Mesenchymal stem cell (in vitro differentiated cells and primary cell): Measurements from ENCODE around the gene CRYGA.
"Not testable (repeated sequence)": the region's sequence is repeated elsewhere in the genome, so short reads cannot be mapped to it uniquely, and the experiment has no call there.

ENCODE experiments used
- DNase-seq: peaks from one replicate; pipeline ENCODE4 v3.0.0-alpha.2; 2013
- H2AFZ ChIP-seq: one replicate; pipeline ENCODE4 v1.6.1; 2013; ENCODE audit warnings: low read depth, mild to moderate bottlenecking, control low read depth, inconsistent platforms, low read length, moderate library complexity
- H2AK5ac ChIP-seq: 2 replicates; pipeline ENCODE4 v1.6.1; 2013; ENCODE audit warnings: low read length, moderate library complexity, mild to moderate bottlenecking, inconsistent platforms; ENCODE audit not compliant: severe bottlenecking
- H2BK120ac ChIP-seq: one replicate; pipeline ENCODE4 v1.6.1; 2013; ENCODE audit warnings: low read depth, mild to moderate bottlenecking, inconsistent platforms, low read length, moderate library complexity
- H2BK12ac ChIP-seq, 2 experiments: one replicate each; pipeline ENCODE4 v1.6.1; 2013; ENCODE audit warnings: inconsistent platforms in 2 of 2, low read length in 2 of 2, mild to moderate bottlenecking in 2 of 2, moderate library complexity in 2 of 2, control low read depth in 1 of 2
- H2BK15ac ChIP-seq: one replicate; pipeline ENCODE4 v1.6.1; 2013; ENCODE audit warnings: mild to moderate bottlenecking, low read depth, inconsistent platforms; ENCODE audit not compliant: poor library complexity, severe bottlenecking
- H2BK5ac ChIP-seq: 2 replicates; pipeline ENCODE4 v1.6.1; 2013; ENCODE audit warnings: low read depth, mild to moderate bottlenecking, low read length, control low read depth, inconsistent platforms; ENCODE audit not compliant: poor library complexity, severe bottlenecking
- H3K14ac ChIP-seq, 2 experiments: one replicate each; pipeline ENCODE4 v1.6.1; 2013; ENCODE audit warnings: inconsistent platforms in 2 of 2, low read length in 2 of 2, control low read depth in 1 of 2, mild to moderate bottlenecking in 1 of 2, moderate library complexity in 1 of 2
- H3K18ac ChIP-seq, 2 experiments: one replicate each; pipeline ENCODE4 v1.6.1; 2013; ENCODE audit warnings: inconsistent platforms in 2 of 2, low read length in 2 of 2, control low read depth in 1 of 2, low read depth in 1 of 2, mild to moderate bottlenecking in 1 of 2
- H3K23ac ChIP-seq, 2 experiments: one replicate each; pipeline ENCODE4 v1.6.1; 2013; ENCODE audit warnings: inconsistent platforms in 2 of 2, low read length in 2 of 2, mild to moderate bottlenecking in 2 of 2, moderate library complexity in 2 of 2, control low read depth in 1 of 2
- H3K27ac ChIP-seq: 2 replicates; pipeline ENCODE4 v1.5.1; 2013; ENCODE audit warnings: mild to moderate bottlenecking, moderate library complexity, low read length, control low read depth, inconsistent platforms; ENCODE audit not compliant: poor library complexity, severe bottlenecking
- H3K27me3 ChIP-seq, 2 experiments: 2 replicates each; pipeline versions ENCODE4 v1.6.1 to v1.7.0; 2013; ENCODE audit warnings: low read length in 2 of 2, mild to moderate bottlenecking in 2 of 2, moderate library complexity in 2 of 2, control low read depth in 1 of 2, inconsistent platforms in 1 of 2; ENCODE audit not compliant: control insufficient read depth in 1 of 2, insufficient read depth in 1 of 2
- H3K36me3 ChIP-seq, 2 experiments: 2 replicates each; pipeline versions ENCODE4 v1.6.1 to v1.7.0; 2013; ENCODE audit warnings: low read length in 2 of 2, control low read depth in 1 of 2, inconsistent platforms in 1 of 2, low read depth in 1 of 2, mild to moderate bottlenecking in 1 of 2; ENCODE audit not compliant: insufficient read depth in 2 of 2, control insufficient read depth in 1 of 2
- H3K4ac ChIP-seq, 2 experiments: one replicate each; pipeline ENCODE4 v1.6.1; 2013; ENCODE audit warnings: inconsistent platforms in 2 of 2, low read length in 2 of 2, mild to moderate bottlenecking in 2 of 2, moderate library complexity in 2 of 2, control low read depth in 1 of 2, low read depth in 1 of 2
- H3K4me1 ChIP-seq: 2 replicates; pipeline ENCODE4 v1.6.1; 2013; ENCODE audit warnings: low read depth, low read length, control low read depth; ENCODE audit not compliant: control insufficient read depth, insufficient read depth
- H3K4me2 ChIP-seq: 2 replicates; pipeline ENCODE4 v1.6.1; 2013; ENCODE audit warnings: low read length, mild to moderate bottlenecking, inconsistent platforms; ENCODE audit not compliant: poor library complexity, severe bottlenecking
- H3K4me3 ChIP-seq, 2 experiments: 2 replicates each; pipeline versions ENCODE4 v1.5.1 to v1.7.0; 2013; ENCODE audit warnings: low read length in 2 of 2, mild to moderate bottlenecking in 2 of 2, control low read depth in 1 of 2, low read depth in 1 of 2; ENCODE audit not compliant: insufficient read depth in 1 of 2
- H3K79me1 ChIP-seq: replicated peaks from 2 replicates; pipeline ENCODE4 v1.6.1; 2013; ENCODE audit warnings: mild to moderate bottlenecking, control low read depth, low read length, inconsistent platforms; ENCODE audit not compliant: poor library complexity, severe bottlenecking
- H3K9ac ChIP-seq: 2 replicates; pipeline ENCODE4 v1.7.0; 2013; ENCODE audit warnings: mild to moderate bottlenecking, low read length, moderate library complexity
- H3K9me3 ChIP-seq: 2 replicates; pipeline ENCODE4 v1.7.0; 2013; ENCODE audit warnings: mild to moderate bottlenecking, low read length; ENCODE audit not compliant: control insufficient read depth
- H4K8ac ChIP-seq: one replicate; pipeline ENCODE4 v1.6.1; 2013; ENCODE audit warnings: inconsistent platforms, mild to moderate bottlenecking, low read length, moderate library complexity
- H4K91ac ChIP-seq: one replicate; pipeline ENCODE4 v1.6.1; 2013; ENCODE audit warnings: mild to moderate bottlenecking, low read length, inconsistent platforms
- WGBS: methylation state at CpG from one replicate; pipeline ENCODE4 v1.1.7; 2013; ENCODE audit warnings: mixed read lengths; 5-methylcytosine and 5-hydroxymethylcytosine counted together

CRYGA gene

DNA sequence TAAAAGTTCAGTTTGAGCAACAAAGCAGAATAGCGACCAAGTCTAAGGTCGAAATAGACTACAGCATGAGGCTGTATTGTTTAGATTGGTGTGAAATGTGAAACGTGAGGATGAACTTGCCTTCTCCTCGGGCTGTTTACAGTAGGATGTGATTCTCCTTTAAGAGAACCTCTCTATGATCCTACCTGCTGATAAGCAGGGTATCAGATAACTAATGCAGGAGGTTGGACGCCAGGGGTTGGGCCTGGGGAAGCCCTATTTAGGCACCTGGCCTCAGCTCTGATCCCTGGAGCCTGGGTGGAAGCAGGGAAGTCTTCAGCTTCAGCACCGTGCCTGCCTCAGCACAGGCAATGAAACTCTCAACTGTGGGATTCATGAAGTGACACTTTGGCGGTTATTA, 50.4 kb downstream of the CRYGA start:
- no peak overlapping the region for H4K8ac ChIP-seq
- H3K27ac ChIP-seq, result no peak overlapping the region
- no peak overlapping the region for H3K9ac ChIP-seq
- H3K4me3 ChIP-seq, result no peak overlapping the region
- H2BK15ac ChIP-seq, result no peak overlapping the region
- no peak overlapping the region for H3K4ac ChIP-seq
- no peak overlapping the region for H2BK12ac ChIP-seq
- no peaks in the 10 kb centered on the region for H3K79me1 ChIP-seq
- H2AK5ac ChIP-seq, result no peak overlapping the region
- no peak overlapping the region for H2BK120ac ChIP-seq
- no peak overlapping the region for H3K4me2 ChIP-seq
- no peak overlapping the region for H3K18ac ChIP-seq
- no peak overlapping the region for H2BK5ac ChIP-seq
- H3K14ac ChIP-seq, result no peak overlapping the region
- H4K91ac ChIP-seq, result no peak overlapping the region
- H2AFZ ChIP-seq, result no peak overlapping the region
- H3K4me1 ChIP-seq, result peaks cover 3% of the 10 kb centered on the region
- no peaks in the 10 kb centered on the region for H3K36me3 ChIP-seq
- peaks cover 9 to 42% of the 10 kb centered on the region in 2 experiments for H3K27me3 ChIP-seq
- no peak overlapping the region for H3K23ac ChIP-seq
- no peak for DNase-seq
- no peaks in the 10 kb centered on the region for H3K9me3 ChIP-seq
- 29% methylated on average over 6 of the region's 7 CpGs for WGBS

DNA sequence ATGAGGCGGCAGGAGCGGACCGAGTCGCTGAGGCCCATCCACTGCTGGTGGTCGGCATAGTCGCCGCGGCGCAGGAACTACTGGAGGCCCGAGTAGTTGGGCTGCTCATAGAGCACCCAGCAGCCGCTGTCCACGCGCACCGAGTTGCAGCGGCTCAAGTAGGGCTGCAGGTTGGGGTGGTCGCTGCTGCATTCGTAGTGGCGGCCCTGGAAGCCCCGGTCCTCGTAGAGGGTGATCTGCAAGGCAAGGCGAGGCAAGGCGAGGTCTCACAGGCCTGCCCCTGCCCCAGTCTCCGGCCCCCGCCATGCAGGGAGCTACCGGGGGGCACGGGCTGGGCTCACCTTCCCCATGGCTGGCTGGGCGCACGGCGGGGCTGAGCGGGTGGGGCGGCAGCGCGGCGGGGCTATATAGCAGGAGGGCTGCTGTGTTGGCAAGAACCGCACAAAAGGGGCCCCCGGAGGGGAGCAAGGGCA, 51.1 kb downstream of the CRYGA start:
- H3K27me3 ChIP-seq, result peaks cover 9 to 42% of the 10 kb centered on the region in 2 experiments
- H3K4me3 ChIP-seq, H3K27ac ChIP-seq, H3K14ac ChIP-seq, H4K91ac ChIP-seq, H2BK120ac ChIP-seq, H3K9ac ChIP-seq, H3K18ac ChIP-seq, H3K4me1 ChIP-seq, H3K9me3 ChIP-seq, H2BK15ac ChIP-seq, H2AFZ ChIP-seq, H2BK5ac ChIP-seq, H4K8ac ChIP-seq, H3K79me1 ChIP-seq, H3K36me3 ChIP-seq, H3K23ac ChIP-seq, DNase-seq, H3K4ac ChIP-seq, H3K4me2 ChIP-seq, H2AK5ac ChIP-seq, H2BK12ac ChIP-seq: not testable (repeated sequence)
- WGBS, result 58% methylated on average over 34 of the region's 36 CpGs
